Endothelial cell (in vitro differentiated cells): ENCODE results near the gene DGCR6. TPM values are rescaled to one million over a fixed set of nuclear protein-coding genes. Genes with fewer than 3 reads are reported as not detected.
"Not testable (repeated sequence)": the region's sequence is repeated elsewhere in the genome, so short reads cannot be mapped to it uniquely, and the experiment has no call there.

ENCODE experiments used
- DNase-seq: peaks from one replicate; pipeline ENCODE4 v3.0.0; 2021; ENCODE audit warnings: low spot score
- H3K27ac Mint-ChIP-seq: one replicate; pipeline ENCODE4 v1.8.0; 2021; ENCODE audit warnings: mixed read lengths, inconsistent platforms; ENCODE audit not compliant: unreplicated experiment
- H3K27me3 Mint-ChIP-seq: one replicate; pipeline ENCODE4 v1.8.0; 2021; ENCODE audit warnings: mild to moderate bottlenecking, moderate library complexity, mixed read lengths, inconsistent platforms; ENCODE audit not compliant: unreplicated experiment
- H3K36me3 Mint-ChIP-seq: one replicate; pipeline ENCODE4 v1.8.0; 2021; ENCODE audit warnings: mild to moderate bottlenecking, low read depth, mixed read lengths, inconsistent platforms; ENCODE audit not compliant: unreplicated experiment
- H3K4me1 Mint-ChIP-seq: one replicate; pipeline ENCODE4 v1.8.0; 2021; ENCODE audit warnings: mild to moderate bottlenecking, mixed read lengths, inconsistent platforms; ENCODE audit not compliant: unreplicated experiment
- H3K4me3 Mint-ChIP-seq: one replicate; pipeline ENCODE4 v1.8.0; 2021; ENCODE audit warnings: mild to moderate bottlenecking, mixed read lengths, inconsistent platforms; ENCODE audit not compliant: unreplicated experiment
- H3K9me3 Mint-ChIP-seq: one replicate; pipeline ENCODE4 v1.8.0; 2021; ENCODE audit warnings: mixed read lengths, inconsistent platforms; ENCODE audit not compliant: unreplicated experiment
- CTCF ChIP-seq: fragments of 200-600 bp; sonication (generic); IDR thresholded peaks from one replicate; pipeline ENCODE4 v1.5.0; 2021; ENCODE audit warnings: antibody characterized with exemption; ENCODE audit not compliant: unreplicated experiment
- total RNA-seq: library from RNA; stranded (reverse); fragmentation: NEBNext Ultra II Directional; extraction: Animal tissue kit (Norgen Biotek cat#: 25700); gene quantifications from one replicate; pipeline ENCODE4 v1.2.1, GENCODE V29; 2021; ENCODE audit not compliant: unreplicated experiment

DGCR6 gene
- total RNA-seq, 1 donor from 2014 or later, result 1.1 TPM

- no peaks in the 10 kb centered on the region for H3K36me3 Mint-ChIP-seq
- no peak overlapping the region for H3K27ac Mint-ChIP-seq
Observed at GRCh38 chr22:18933914-18934313, 27.8 kb downstream of the DGCR6 start.

GRCh38 chr22:18934688-18935087, 28.6 kb downstream of the DGCR6 start:
- not testable (repeated sequence) for H3K27me3 Mint-ChIP-seq, H3K27ac Mint-ChIP-seq, DNase-seq, H3K4me3 Mint-ChIP-seq, H3K9me3 Mint-ChIP-seq, H3K36me3 Mint-ChIP-seq, H3K4me1 Mint-ChIP-seq

More at GRCh38 chr22:18933914-18934313, 27.8 kb downstream of the DGCR6 start:
- no peaks in the 10 kb centered on the region for H3K9me3 Mint-ChIP-seq
- no peaks in the 10 kb centered on the region for H3K4me1 Mint-ChIP-seq
- TF ChIP-seq CTCF, result no peak
- H3K4me3 Mint-ChIP-seq, result no peak overlapping the region
- H3K27me3 Mint-ChIP-seq, result no peaks in the 10 kb centered on the region
- DNase-seq, result no peak

- Mint-ChIP-seq H3K27ac (no peak within 1 kb of the TSS), H3K4me3 (no peak within 1 kb of the TSS), H3K4me1 (no peaks in the 10 kb centered on the region), H3K9me3 (no peaks in the 10 kb centered on the region), H3K36me3 (no peaks in the 10 kb centered on the region), H3K27me3 (no peaks in the 10 kb centered on the region)
- no peak for DNase-seq
- no peak for TF ChIP-seq CTCF
Observed at GRCh38 chr22:18935889-18936529, 29.9 kb downstream of the DGCR6 start, which contains the start of gene PRODH. PRODH (minus strand) TSS chr22:18936293; CDS start chr22:18936287, 6 bp downstream.

- not testable (repeated sequence) for H3K4me1 Mint-ChIP-seq, H3K4me3 Mint-ChIP-seq, H3K36me3 Mint-ChIP-seq, H3K27ac Mint-ChIP-seq, DNase-seq, H3K9me3 Mint-ChIP-seq, H3K27me3 Mint-ChIP-seq
Observed at GRCh38 chr22:18938691-18939090, 32.6 kb downstream of the DGCR6 start.

- not testable (repeated sequence) for H3K4me1 Mint-ChIP-seq, H3K36me3 Mint-ChIP-seq, DNase-seq, H3K4me3 Mint-ChIP-seq, H3K9me3 Mint-ChIP-seq, H3K27ac Mint-ChIP-seq, H3K27me3 Mint-ChIP-seq
Observed at GRCh38 chr22:18947105-18947504, 41.0 kb downstream of the DGCR6 start.

- Mint-ChIP-seq H3K4me3 (peak overlapping the region; percentile 34), H3K36me3 (no peaks in the 10 kb centered on the region), H3K4me1 (no peaks in the 10 kb centered on the region), H3K27ac (no peak overlapping the region), H3K27me3 (no peaks in the 10 kb centered on the region), H3K9me3 (no peaks in the 10 kb centered on the region)
- DNase-seq, result peak; percentile 1
- TF ChIP-seq CTCF, result no peak
Observed at GRCh38 chr22:18947905-18948304, 41.8 kb downstream of the DGCR6 start.
